Kidney (tissue), 14 donors: Measurements from ENCODE around the gene SLC22A4. TPM values are rescaled to one million over a fixed set of nuclear protein-coding genes. Genes with fewer than 3 reads are reported as not detected.

ENCODE experiments used
- DNase-seq, 5 donors: peaks; one replicate each; pipeline ENCODE4 v3.0.0-alpha.2; 2013 to 2020
- FAIRE-seq: peaks from 2 replicates; lab custom pipeline; 2012; peaks lifted over from hg19 to GRCh38; lab: Jason Lieb, UNC
- H3K27ac ChIP-seq, 2 donors: one replicate each; pipeline ENCODE4 v1.7.0; 2013; ENCODE audit warnings: low read depth in 2 of 2, low read length in 2 of 2, inconsistent platforms in 1 of 2
- H3K27me3 ChIP-seq: one replicate; pipeline ENCODE4 v1.7.1; 2013; ENCODE audit warnings: low read length, inconsistent platforms; ENCODE audit not compliant: control insufficient read depth, insufficient read depth
- H3K36me3 ChIP-seq, 3 donors: one replicate each; pipeline versions ENCODE4 v1.7.0 to v1.7.1; 2013; ENCODE audit warnings: low read length in 3 of 3, control low read depth in 1 of 3, inconsistent platforms in 1 of 3; ENCODE audit not compliant: insufficient read depth in 3 of 3, control insufficient read depth in 2 of 3
- H3K4me1 ChIP-seq, 3 donors: one replicate each; pipeline versions ENCODE4 v1.7.0 to v1.7.1; 2013; ENCODE audit warnings: low read length in 3 of 3, inconsistent platforms in 1 of 3, low read depth in 1 of 3; ENCODE audit not compliant: control insufficient read depth in 2 of 3, insufficient read depth in 2 of 3
- H3K4me3 ChIP-seq, 3 donors: one replicate each; pipeline versions ENCODE4 v1.7.0 to v1.8.1; 2013; ENCODE audit warnings: low read length in 3 of 3, control low read depth in 1 of 3, inconsistent platforms in 1 of 3
- H3K9ac ChIP-seq, 3 donors: one replicate each; pipeline versions ENCODE4 v1.7.0 to v1.7.1; 2013; ENCODE audit warnings: low read length in 3 of 3, control low read depth in 1 of 3, inconsistent platforms in 1 of 3
- H3K9me3 ChIP-seq, 3 donors: one replicate each; pipeline versions ENCODE4 v1.7.0 to v1.7.1; 2013; ENCODE audit warnings: low read length in 3 of 3, control low read depth in 1 of 3, inconsistent platforms in 1 of 3; ENCODE audit not compliant: control insufficient read depth in 2 of 3, insufficient read depth in 1 of 3
- intact Hi-C: fragments of 100-400 bp; cut with DNase I; formaldehyde crosslinking; loops from one replicate; pipeline ENCODE4 v1.11.1; 2022
- polyA plus RNA-seq: library from polyadenylated mRNA; stranded (reverse); fragments of 350-450 nt; fragmentation: Illumina TruSeq; extraction: RNeasy Lipid Tissue Mini Kit (QIAGEN cat#74804); gene quantifications from one replicate; pipeline ENCODE4 v1.2.3, GENCODE V29; 2014; ENCODE audit warnings: low read depth, low replicate concordance; ENCODE audit not compliant: insufficient read depth
- total RNA-seq: library from RNA; stranded (reverse); fragmentation: NEBNext Ultra II Directional; extraction: Animal tissue kit (Norgen Biotek cat#: 25700); gene quantifications from one replicate; pipeline ENCODE4 v1.2.1, GENCODE V29; 2021
- TF ChIP-seq, protein P1 (sequence below): IDR thresholded peaks from 3 replicates; pipeline ENCODE4 v1.5.1; 2012; ENCODE audit warnings: mild to moderate bottlenecking, moderate library complexity, borderline replicate concordance; ENCODE audit not compliant: insufficient read depth; ENCODE audit errors: extremely low read depth
- donor health status: control.
- donor health status: control.
- donor health status: control.
- donor health status: control.
- donor health status: control.
- donor health status: DM: yes; HTN: yes; CAD: no.
- donor health status: Normal renal cell carcinoma (clear cell type).

The SLC22A4 gene
- total and polyA plus RNA-seq, 2 donors from 2014 or later: 2.4 to 7.6 TPM

DNA sequence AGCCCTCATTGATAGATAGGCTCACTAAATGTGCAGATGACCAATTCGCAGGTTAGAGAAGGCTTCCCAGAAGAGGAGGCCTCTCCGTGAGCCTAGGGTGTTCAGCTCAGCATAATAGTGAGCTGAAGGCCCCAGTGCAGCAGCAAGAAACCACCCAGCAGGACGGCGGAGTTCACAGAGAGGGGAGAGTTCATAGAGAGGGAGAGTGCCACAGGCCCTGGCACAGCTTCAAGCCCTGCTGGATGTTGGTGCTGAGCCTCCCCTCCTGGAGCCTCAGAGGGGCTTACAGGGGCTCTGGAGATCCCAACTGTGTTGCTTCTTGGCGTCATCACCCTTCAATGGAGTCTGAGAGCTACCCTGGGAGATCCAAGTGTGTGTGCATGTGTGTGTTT, 77.4 kb downstream of the SLC22A4 start:
- DNase-seq: no peak
- no peaks in the 10 kb centered on the region for H3K9me3 ChIP-seq
- TF ChIP-seq, protein P1, sequence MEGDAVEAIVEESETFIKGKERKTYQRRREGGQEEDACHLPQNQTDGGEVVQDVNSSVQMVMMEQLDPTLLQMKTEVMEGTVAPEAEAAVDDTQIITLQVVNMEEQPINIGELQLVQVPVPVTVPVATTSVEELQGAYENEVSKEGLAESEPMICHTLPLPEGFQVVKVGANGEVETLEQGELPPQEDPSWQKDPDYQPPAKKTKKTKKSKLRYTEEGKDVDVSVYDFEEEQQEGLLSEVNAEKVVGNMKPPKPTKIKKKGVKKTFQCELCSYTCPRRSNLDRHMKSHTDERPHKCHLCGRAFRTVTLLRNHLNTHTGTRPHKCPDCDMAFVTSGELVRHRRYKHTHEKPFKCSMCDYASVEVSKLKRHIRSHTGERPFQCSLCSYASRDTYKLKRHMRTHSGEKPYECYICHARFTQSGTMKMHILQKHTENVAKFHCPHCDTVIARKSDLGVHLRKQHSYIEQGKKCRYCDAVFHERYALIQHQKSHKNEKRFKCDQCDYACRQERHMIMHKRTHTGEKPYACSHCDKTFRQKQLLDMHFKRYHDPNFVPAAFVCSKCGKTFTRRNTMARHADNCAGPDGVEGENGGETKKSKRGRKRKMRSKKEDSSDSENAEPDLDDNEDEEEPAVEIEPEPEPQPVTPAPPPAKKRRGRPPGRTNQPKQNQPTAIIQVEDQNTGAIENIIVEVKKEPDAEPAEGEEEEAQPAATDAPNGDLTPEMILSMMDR: no peak
- H3K27ac ChIP-seq: peak overlapping the region; percentile 93 to 96
- H3K4me3 ChIP-seq: peak overlapping the region; percentile 69 to 96 (median 72)
- no peak for FAIRE-seq
- no peaks in the 10 kb centered on the region for H3K27me3 ChIP-seq
- peaks cover 0 to 23% (median 14%) of the 10 kb centered on the region in 3 donors for H3K4me1 ChIP-seq
- intact Hi-C loops: no loop called here
- H3K36me3 ChIP-seq: no peaks in the 10 kb centered on the region
- H3K9ac ChIP-seq: peak overlapping the region in 2 of 3 donors; percentile 2 to 95

DNA sequence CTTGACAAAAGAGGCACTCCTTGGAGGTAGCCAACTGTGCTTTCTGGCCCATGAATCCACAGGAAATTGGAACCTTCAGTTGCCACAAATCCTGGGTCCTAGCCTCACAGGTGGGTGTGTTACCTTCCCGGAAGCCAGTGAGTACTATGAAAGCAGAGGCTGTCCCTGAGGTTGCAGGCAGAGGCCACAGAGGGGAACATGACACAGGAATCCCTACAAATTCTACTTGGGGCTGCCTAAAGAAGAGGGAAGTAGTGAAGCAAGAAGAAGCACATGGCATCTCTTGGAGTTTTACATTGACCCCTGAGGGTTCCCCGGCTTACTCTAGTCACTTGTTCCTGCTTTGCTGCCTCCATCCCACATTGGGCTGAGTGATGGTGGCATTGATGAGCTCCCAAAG, 77.9 kb downstream of the SLC22A4 start:
- intact Hi-C loops: no loop called here
- Histone ChIP-seq H3K4me1 (peaks cover 0 to 23% (median 14%) of the 10 kb centered on the region in 3 donors), H3K36me3 (no peaks in the 10 kb centered on the region), H3K27ac (peak overlapping the region; percentile 93 to 96), H3K4me3 (peak overlapping the region in 2 of 3 donors; percentile 72 to 96), H3K9ac (peak overlapping the region in 1 of 3 donors; percentile 95), H3K9me3 (no peaks in the 10 kb centered on the region), H3K27me3 (no peaks in the 10 kb centered on the region)
- FAIRE-seq (no peak), DNase-seq (no peak)
- TF ChIP-seq, protein P1: no peak

DNA sequence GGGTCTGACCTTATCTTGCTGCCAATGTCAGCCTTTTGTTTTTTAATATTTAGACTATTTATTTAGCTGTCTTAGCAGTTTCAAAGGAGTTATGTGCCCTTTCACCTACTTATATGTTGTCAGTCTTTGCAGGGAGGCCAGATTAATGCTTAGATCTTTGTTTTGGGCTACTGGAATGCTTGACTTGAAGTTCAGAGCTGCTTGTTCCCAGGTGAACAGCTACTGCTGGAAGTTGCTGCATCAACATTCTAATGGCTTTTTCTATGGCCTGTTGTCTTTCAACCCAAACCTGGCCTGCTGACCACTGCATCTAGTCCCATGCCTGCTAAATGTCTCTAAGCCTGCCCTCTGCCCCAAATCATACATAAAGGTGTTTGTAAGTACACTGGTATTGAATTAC, 78.3 kb downstream of the SLC22A4 start:
- intact Hi-C loops: no loop called here
- H3K4me1 ChIP-seq: peaks cover 0 to 23% (median 14%) of the 10 kb centered on the region in 3 donors
- H3K4me3 ChIP-seq: peak overlapping the region in 2 of 3 donors; percentile 72 to 96
- H3K9me3 ChIP-seq: no peaks in the 10 kb centered on the region
- TF ChIP-seq, protein P1: no peak
- peak overlapping the region in 1 of 3 donors; percentile 95 for H3K9ac ChIP-seq
- no peaks in the 10 kb centered on the region for H3K36me3 ChIP-seq
- FAIRE-seq (no peak), DNase-seq (no peak)
- no peaks in the 10 kb centered on the region for H3K27me3 ChIP-seq
- peak overlapping the region; percentile 93 to 96 for H3K27ac ChIP-seq

DNA sequence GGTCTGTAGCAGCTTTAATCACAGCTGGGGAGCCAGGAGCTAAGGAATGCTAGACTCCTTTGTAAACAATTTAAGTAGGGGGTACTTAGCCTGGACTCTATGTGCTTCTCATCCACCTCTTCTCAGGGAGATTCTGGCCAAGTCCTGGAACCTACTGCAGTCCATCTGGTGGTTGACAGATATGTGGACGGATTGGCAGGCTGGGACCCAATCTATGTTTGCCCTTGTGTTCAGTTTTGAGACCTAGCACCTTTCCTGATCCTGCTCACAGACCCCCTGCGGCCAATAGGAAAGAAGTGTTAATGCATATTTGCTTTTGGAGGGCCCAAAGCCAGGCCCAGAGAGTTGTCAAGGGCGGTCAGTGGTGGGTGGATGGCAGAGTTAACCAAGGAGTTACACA, 81.8 kb downstream of the SLC22A4 start:
- peaks cover 0 to 21% (median 14%) of the 10 kb centered on the region in 3 donors for H3K4me1 ChIP-seq
- FAIRE-seq (no peak), DNase-seq (no peak)
- TF ChIP-seq, protein P1: no peak
- H3K9ac ChIP-seq: no peak overlapping the region
- no peaks in the 10 kb centered on the region for H3K9me3 ChIP-seq
- intact Hi-C loops: no loop called here
- H3K27ac ChIP-seq: no peak overlapping the region
- H3K36me3 ChIP-seq: peaks cover 0 to 10% (median 9%) of the 10 kb centered on the region in 3 donors
- no peak overlapping the region for H3K4me3 ChIP-seq
- H3K27me3 ChIP-seq: no peaks in the 10 kb centered on the region
